GM10266 (cell line): ENCODE measurements around the gene ZBTB12.

Source experiments
- DNase-seq: peaks from one replicate; pipeline ENCODE4 v3.0.0; 2012; ENCODE audit errors: extremely low spot score
- CTCF ChIP-seq: IDR thresholded peaks from 2 replicates; pipeline ENCODE4 v1.5.1; 2012; ENCODE audit warnings: mild to moderate bottlenecking, low read depth; ENCODE audit not compliant: control insufficient read depth, insufficient read depth; ENCODE audit errors: missing control alignments

Gene ZBTB12

GRCh38 chr6:31878726-31879125, 23.2 kb downstream of the ZBTB12 start, which contains the start of gene SLC44A4:
SLC44A4 (minus strand) TSS chr6:31878997; CDS start chr6:31878980, 17 bp downstream.
- no peak for DNase-seq
- TF ChIP-seq CTCF: no peak

- no peak for TF ChIP-seq CTCF
- no peak for DNase-seq
Observed at GRCh38 chr6:31878222-31878621, 23.7 kb downstream of the ZBTB12 start.

GRCh38 chr6:31877651-31878161, 24.2 kb downstream of the ZBTB12 start:
- no peak for TF ChIP-seq CTCF
- no peak for DNase-seq

GRCh38 chr6:31877125-31877650, 24.7 kb downstream of the ZBTB12 start:
- TF ChIP-seq CTCF: no peak
- DNase-seq: no peak

GRCh38 chr6:31876357-31876756, 25.5 kb downstream of the ZBTB12 start:
- no peak for TF ChIP-seq CTCF
- no peak for DNase-seq

GRCh38 chr6:31875877-31876276, 26.0 kb downstream of the ZBTB12 start:
- no peak for DNase-seq
- TF ChIP-seq CTCF: no peak

- no peak for TF ChIP-seq CTCF
Observed at GRCh38 chr6:31874836-31875572, 26.9 kb downstream of the ZBTB12 start.

More at GRCh38 chr6:31874836-31875572, 26.9 kb downstream of the ZBTB12 start:
- DNase-seq: no peak
